ENCODE data around the gene ERP44.
"Not testable (repeated sequence)": the region's sequence is repeated elsewhere in the genome, so short reads cannot be mapped to it uniquely, and the experiment has no call there.

The ERP44 gene

GRCh38 chr9:100098887-100099721 is at the start of gene ERP44, which contains the start of gene INVS:
TSS of gene ERP44 (minus strand) at chr9:100099000. CDS start at chr9:100098840, 160 bp downstream.
TSS of gene INVS (plus strand) at chr9:100099243. CDS start at chr9:100104522, 5,279 bp downstream.
- no peaks in the 10 kb centered on the region for H3K9me3 ChIP-seq (ENCODE audit: insufficient read depth, low read length)
- peaks cover 17% of the 10 kb centered on the region for H3K36me3 ChIP-seq (ENCODE audit: insufficient read depth, insufficient read length, low read length)
- TF ChIP-seq SUZ12 (IDR thresholded peaks at IDR 0.05; ENCODE audit: extremely low read depth, insufficient read depth, insufficient read length) (no peak), YY1 (IDR thresholded peaks at IDR 0.05; ENCODE audit: insufficient read depth, insufficient read length) (no peak), ZNF274 (IDR thresholded peaks at IDR 0.05; ENCODE audit: low read depth, low read length) (no peak)
- peak within 1 kb of the TSS; percentile 88 for H3K9ac ChIP-seq (ENCODE audit: insufficient read length, low read depth)
- no peaks in the 10 kb centered on the region for H3K27me3 ChIP-seq (ENCODE audit: insufficient read depth, insufficient read length)
- no peaks in the 10 kb centered on the region for H3K4me1 ChIP-seq (ENCODE audit: insufficient read depth, insufficient read length)
- peak within 1 kb of the TSS; percentile 99 for H3K4me3 ChIP-seq (ENCODE audit: insufficient read length, low read depth)
- DNase-seq (ENCODE audit: low read depth, low spot score): peak; percentile 99

GRCh38 chr9:100145976-100146375 is 47.2 kb upstream of the ERP44 start:
- H3K36me3 ChIP-seq (ENCODE audit: insufficient read depth, insufficient read length, low read length); H3K9me3 ChIP-seq (ENCODE audit: insufficient read depth, low read length); DNase-seq (ENCODE audit: low read depth, low spot score); H3K27me3 ChIP-seq (ENCODE audit: insufficient read depth, insufficient read length); H3K4me1 ChIP-seq (ENCODE audit: insufficient read depth, insufficient read length): not testable (repeated sequence)
- H3K9ac ChIP-seq (ENCODE audit: insufficient read length, low read depth): peak overlapping the region; percentile 39
- peak overlapping the region; percentile 33 for H3K4me3 ChIP-seq (ENCODE audit: insufficient read length, low read depth)

GRCh38 chr9:100145167-100145934 is 46.6 kb upstream of the ERP44 start:
- not testable (repeated sequence) for H3K36me3 ChIP-seq (ENCODE audit: insufficient read depth, insufficient read length, low read length); H3K9me3 ChIP-seq (ENCODE audit: insufficient read depth, low read length); DNase-seq (ENCODE audit: low read depth, low spot score); H3K4me1 ChIP-seq (ENCODE audit: insufficient read depth, insufficient read length); H3K27me3 ChIP-seq (ENCODE audit: insufficient read depth, insufficient read length)
- H3K9ac ChIP-seq (ENCODE audit: insufficient read length, low read depth): peak overlapping the region; percentile 39
- peak overlapping the region; percentile 33 for H3K4me3 ChIP-seq (ENCODE audit: insufficient read length, low read depth)

- H3K36me3 ChIP-seq (ENCODE audit: insufficient read depth, insufficient read length, low read length); H3K4me3 ChIP-seq (ENCODE audit: insufficient read length, low read depth); H3K9me3 ChIP-seq (ENCODE audit: insufficient read depth, low read length); DNase-seq (ENCODE audit: low read depth, low spot score); H3K9ac ChIP-seq (ENCODE audit: insufficient read length, low read depth); H3K4me1 ChIP-seq (ENCODE audit: insufficient read depth, insufficient read length); H3K27me3 ChIP-seq (ENCODE audit: insufficient read depth, insufficient read length): not testable (repeated sequence)
These were observed 43.1 kb upstream of the ERP44 start for GRCh38 chr9:100141862-100142261.

GRCh38 chr9:100140303-100140702 is 41.5 kb upstream of the ERP44 start:
- H3K4me3 ChIP-seq (ENCODE audit: insufficient read length, low read depth); DNase-seq (ENCODE audit: low read depth, low spot score); H3K27me3 ChIP-seq (ENCODE audit: insufficient read depth, insufficient read length); H3K4me1 ChIP-seq (ENCODE audit: insufficient read depth, insufficient read length); H3K9me3 ChIP-seq (ENCODE audit: insufficient read depth, low read length); H3K9ac ChIP-seq (ENCODE audit: insufficient read length, low read depth): not testable (repeated sequence)
- peaks cover 11% of the 10 kb centered on the region for H3K36me3 ChIP-seq (ENCODE audit: insufficient read depth, insufficient read length, low read length)

GRCh38 chr9:100136799-100137198 is 38.0 kb upstream of the ERP44 start:
- not testable (repeated sequence) for H3K36me3 ChIP-seq (ENCODE audit: insufficient read depth, insufficient read length, low read length); H3K9ac ChIP-seq (ENCODE audit: insufficient read length, low read depth)

GRCh38 chr9:100134731-100135130 is 35.9 kb upstream of the ERP44 start:
- Histone ChIP-seq H3K9me3 (ENCODE audit: insufficient read depth, low read length) (no peaks in the 10 kb centered on the region), H3K4me1 (ENCODE audit: insufficient read depth, insufficient read length) (no peaks in the 10 kb centered on the region), H3K9ac (ENCODE audit: insufficient read length, low read depth) (no peak overlapping the region), H3K4me3 (ENCODE audit: insufficient read length, low read depth) (no peak overlapping the region), H3K27me3 (ENCODE audit: insufficient read depth, insufficient read length) (no peaks in the 10 kb centered on the region), H3K36me3 (ENCODE audit: insufficient read depth, insufficient read length, low read length) (peaks cover 8% of the 10 kb centered on the region)
- DNase-seq (ENCODE audit: low read depth, low spot score): no peak
- TF ChIP-seq ZNF274 (IDR thresholded peaks at IDR 0.05; ENCODE audit: low read depth, low read length) (no peak), SUZ12 (IDR thresholded peaks at IDR 0.05; ENCODE audit: extremely low read depth, insufficient read depth, insufficient read length) (no peak), YY1 (IDR thresholded peaks at IDR 0.05; ENCODE audit: insufficient read depth, insufficient read length) (no peak)

More at GRCh38 chr9:100136799-100137198, 38.0 kb upstream of the ERP44 start:
- H3K4me3 ChIP-seq (ENCODE audit: insufficient read length, low read depth); H3K27me3 ChIP-seq (ENCODE audit: insufficient read depth, insufficient read length); DNase-seq (ENCODE audit: low read depth, low spot score); H3K9me3 ChIP-seq (ENCODE audit: insufficient read depth, low read length); H3K4me1 ChIP-seq (ENCODE audit: insufficient read depth, insufficient read length): not testable (repeated sequence)

All from NT2/D1 (cell line).